Pons (tissue), 1 donor: Measurements from ENCODE around the gene ERBIN.
A peak's percentile ranks its signal among the peaks of the same experiment; 100 is the strongest.
"Not testable (repeated sequence)": the region's sequence is repeated elsewhere in the genome, so short reads cannot be mapped to it uniquely, and the experiment has no call there.

ENCODE experiments used
- DNase-seq: peaks from one replicate; pipeline ENCODE4 v3.0.0-alpha.2; 2016; ENCODE audit warnings: low spot score

The ERBIN gene, protein sequence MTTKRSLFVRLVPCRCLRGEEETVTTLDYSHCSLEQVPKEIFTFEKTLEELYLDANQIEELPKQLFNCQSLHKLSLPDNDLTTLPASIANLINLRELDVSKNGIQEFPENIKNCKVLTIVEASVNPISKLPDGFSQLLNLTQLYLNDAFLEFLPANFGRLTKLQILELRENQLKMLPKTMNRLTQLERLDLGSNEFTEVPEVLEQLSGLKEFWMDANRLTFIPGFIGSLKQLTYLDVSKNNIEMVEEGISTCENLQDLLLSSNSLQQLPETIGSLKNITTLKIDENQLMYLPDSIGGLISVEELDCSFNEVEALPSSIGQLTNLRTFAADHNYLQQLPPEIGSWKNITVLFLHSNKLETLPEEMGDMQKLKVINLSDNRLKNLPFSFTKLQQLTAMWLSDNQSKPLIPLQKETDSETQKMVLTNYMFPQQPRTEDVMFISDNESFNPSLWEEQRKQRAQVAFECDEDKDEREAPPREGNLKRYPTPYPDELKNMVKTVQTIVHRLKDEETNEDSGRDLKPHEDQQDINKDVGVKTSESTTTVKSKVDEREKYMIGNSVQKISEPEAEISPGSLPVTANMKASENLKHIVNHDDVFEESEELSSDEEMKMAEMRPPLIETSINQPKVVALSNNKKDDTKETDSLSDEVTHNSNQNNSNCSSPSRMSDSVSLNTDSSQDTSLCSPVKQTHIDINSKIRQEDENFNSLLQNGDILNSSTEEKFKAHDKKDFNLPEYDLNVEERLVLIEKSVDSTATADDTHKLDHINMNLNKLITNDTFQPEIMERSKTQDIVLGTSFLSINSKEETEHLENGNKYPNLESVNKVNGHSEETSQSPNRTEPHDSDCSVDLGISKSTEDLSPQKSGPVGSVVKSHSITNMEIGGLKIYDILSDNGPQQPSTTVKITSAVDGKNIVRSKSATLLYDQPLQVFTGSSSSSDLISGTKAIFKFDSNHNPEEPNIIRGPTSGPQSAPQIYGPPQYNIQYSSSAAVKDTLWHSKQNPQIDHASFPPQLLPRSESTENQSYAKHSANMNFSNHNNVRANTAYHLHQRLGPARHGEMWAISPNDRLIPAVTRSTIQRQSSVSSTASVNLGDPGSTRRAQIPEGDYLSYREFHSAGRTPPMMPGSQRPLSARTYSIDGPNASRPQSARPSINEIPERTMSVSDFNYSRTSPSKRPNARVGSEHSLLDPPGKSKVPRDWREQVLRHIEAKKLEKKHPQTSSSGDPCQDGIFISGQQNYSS (N-terminal part only)

DNA sequence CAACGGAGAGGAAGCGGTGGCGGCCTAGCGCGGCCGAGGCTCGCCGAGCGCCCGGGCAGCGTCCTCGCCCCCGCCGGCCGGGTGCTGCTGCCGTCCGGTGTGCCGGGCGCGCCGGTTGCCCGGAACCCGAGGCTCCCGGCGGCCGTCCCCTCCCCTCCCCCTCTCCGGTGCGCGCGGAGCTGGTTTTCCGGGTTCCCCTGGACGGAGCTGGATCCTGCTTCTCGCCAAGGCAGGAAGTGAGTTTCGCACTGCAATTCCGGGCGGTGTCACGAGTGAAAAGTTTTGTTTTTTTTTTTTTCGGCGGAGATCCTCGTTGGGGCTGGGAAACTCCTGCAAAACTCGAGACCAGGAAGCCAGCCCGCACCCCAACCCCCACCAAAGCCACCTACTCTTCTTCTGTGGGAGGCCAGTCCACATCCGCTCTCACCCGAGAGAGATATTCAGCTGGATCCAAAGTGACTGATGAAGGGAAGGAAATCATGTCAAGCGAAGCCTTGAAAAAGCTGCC, at the start of gene ERBIN:
Gene ERBIN (plus strand): TSS at position 300 of the 508 bp plus-strand sequence. CDS start 66,144 bp downstream, outside the sequence.
- DNase-seq, result peak; percentile 61

DNA sequence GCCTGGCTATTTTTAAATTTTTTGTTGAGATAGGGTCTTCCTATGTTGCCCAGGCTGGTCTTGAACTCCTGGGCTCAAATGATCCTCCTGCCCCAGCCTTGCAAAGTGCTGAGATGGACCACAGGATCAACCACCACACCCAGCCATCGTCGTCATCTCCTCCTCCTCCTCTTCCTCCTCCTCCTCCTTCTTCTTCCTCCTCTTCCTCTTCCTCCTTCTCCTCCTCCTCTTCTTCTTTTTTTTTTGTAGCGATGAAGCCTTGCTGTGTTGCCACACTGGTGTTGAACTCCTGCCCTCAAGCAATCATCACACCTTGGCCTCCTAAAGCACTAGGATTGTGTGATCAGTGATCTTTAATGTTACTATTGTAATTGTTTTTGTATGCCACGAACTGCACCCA, 49.4 kb upstream of the ERBIN start:
- no peak for DNase-seq

DNA sequence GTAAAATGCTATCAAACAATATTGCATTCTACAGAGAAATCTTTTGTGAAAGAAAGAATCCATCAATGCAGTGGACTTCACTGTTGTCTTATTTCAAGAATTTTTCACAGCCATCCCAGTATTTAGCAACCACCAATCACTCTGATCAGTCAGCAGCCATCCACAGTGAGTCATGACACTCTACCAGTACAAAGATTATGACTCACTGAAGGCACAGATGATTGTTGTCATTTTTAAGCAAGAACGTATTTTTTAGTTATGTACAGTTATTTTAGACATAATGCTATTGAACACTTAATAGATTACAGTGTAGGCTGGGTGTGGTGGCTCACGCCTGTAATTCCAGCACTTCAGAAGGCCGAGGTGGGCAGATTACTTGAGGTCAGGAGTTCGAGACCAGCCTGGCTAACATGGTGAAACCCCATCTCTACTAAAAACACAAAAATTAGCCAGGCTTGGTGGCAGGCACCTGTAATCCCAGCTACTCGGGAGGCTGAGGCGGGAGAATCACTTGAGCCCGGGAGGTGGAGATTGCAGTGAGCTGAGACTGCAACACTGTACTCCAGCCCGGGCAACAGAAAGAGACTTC, 46.6 kb upstream of the ERBIN start:
- not testable (repeated sequence) for DNase-seq

DNA sequence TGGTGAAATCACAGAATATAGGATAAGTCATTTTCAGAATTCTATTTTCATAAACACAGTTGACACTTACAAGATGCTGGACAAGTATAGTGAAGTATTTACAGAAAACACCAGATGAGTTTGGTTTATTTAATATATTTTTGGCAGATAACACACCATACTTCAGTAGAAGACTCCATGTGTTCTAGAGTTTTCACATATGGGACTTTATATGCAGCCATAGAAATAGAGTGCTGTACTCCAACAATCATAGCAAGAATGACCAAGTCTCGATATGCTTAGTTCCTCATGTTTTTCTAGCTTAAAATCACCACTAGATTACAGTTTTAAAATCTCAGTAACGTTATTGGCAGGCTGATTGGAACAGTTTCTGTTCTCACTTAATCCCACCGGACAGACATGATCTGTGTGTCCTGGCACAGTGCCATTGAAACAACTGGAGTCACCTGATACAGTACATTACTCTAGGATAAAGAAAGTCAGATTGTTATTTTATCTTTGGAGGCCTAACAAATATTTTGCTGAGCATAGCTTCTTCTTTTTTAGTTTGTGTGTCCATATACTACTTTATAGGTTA, 45.8 kb upstream of the ERBIN start:
- DNase-seq, result no peak

DNA sequence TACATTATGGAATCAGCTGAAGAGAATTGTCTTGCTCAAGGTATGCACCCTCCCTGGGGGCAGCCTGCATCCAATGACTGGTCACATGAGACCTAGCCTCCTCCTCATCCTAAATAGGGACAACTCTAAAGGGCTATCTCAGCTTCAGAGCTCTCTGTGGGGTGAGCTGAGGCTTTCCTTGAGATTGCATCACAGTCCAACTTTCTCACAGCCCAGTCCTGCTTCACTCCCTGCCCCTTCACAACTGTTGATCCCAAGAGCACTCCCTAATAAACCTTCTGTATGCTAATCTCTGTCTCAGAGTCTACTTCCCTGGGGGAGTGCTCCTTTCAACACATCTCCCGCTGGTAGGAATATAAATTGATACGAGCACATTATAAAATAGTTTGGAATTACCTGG, 44.1 kb upstream of the ERBIN start:
- no peak for DNase-seq

DNA sequence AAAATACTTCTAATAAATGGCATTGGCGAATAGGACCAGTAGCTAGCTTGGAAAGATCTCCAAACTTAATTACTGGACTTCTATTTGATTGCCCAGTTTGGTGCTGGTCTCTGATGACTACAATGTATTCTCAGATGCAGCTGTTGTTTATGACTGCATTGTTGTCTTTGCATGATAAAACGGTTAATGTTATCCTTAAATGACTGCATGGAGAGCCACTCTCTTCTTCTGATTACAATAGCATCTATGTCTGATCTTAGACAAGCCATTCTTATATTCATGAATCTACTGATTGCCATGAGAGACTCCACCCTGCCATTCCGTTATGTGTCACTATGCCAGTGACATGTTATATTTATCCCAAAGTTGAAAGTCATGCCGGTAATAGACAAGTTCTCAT, 42.9 kb upstream of the ERBIN start:
- peak; percentile 85 for DNase-seq

DNA sequence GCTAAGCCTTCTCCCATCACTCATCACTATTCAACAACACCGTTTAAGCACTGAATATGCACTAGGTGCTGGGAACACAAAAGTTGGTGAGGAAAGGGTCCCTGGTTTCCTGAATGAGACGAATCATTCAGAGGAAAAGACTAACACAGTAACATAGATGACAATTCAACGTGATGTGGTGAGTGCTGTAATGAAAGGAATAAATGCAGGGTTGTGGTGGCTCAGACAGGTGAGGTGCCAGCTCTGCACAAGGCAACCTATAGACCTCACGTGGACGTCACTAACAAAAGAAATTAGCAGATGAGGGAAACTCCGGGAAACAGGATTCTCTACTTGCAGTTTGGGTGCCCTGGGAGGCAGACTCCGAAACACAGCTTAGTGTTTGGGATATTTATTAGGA, 40.0 kb upstream of the ERBIN start:
- DNase-seq, result no peak

DNA sequence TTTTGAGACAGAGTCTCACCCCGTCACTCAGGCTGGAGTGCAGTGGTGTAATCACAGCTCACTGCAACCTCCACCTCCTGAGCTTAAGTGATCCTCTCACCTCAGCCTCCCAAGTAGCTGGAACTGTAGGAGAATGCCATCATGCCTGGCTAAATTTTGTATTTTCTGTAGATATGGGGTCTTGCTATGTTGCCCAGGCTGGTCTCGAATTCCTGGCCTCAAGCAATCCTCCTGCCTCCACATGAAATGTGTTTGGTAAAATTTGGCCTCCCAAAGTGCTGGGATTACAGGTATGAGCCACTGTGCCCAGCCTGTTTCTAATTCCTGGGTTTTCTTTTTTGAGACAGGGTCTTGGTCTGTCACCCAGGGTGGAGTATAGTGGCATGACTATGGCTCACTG, 34.4 kb upstream of the ERBIN start:
- not testable (repeated sequence) for DNase-seq

DNA sequence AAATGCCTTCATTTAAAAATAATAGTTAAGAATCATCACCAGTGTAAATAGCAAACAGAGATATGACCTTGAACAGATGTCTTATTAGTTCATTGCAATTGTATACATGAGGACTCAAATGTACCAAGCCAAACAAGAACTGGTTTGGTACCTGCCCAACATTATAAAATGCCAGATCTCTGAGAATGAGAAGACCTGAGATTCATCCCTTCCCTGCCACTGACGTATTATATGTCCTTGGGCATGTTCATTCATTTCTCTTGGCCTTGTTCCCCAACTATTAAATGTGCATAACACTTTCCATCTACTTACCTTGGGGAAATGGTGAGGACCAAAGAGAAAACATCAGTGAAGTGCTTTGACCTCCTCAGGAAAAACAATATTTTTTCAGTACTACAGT, 33.6 kb upstream of the ERBIN start:
- no peak for DNase-seq

DNA sequence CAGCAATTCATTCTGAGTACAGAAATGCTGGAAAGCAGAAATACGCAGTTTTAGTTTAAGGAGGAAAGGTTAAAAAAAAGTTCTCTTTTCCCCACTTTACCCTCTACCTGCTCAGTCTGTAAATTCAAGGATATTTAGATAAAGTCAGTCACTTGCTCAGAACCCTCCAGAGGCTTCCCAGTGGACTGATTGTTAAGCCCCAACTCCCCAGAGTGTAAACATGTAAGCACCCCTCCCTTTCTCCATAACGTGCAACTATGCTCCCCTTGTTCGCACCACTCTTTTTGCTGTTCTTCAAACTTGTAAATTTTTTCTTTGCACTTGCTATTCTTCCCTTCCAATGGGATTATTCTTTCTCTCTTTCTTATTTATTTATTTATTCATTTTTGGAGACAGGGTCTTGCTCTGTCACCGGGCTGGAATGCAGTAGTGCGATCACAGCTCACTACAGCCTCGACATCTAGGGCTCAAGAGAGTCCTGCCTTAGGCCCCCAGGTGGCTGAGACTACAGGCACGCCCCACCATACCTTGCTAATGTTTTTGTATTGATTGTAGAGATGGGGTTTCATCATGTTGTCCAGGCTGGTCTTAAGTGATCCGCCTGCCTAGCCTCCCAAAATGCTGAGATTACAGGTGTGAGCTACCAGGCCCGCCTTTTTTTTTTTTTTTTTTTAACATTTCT, 32.5 kb upstream of the ERBIN start:
- DNase-seq, result no peak

DNA sequence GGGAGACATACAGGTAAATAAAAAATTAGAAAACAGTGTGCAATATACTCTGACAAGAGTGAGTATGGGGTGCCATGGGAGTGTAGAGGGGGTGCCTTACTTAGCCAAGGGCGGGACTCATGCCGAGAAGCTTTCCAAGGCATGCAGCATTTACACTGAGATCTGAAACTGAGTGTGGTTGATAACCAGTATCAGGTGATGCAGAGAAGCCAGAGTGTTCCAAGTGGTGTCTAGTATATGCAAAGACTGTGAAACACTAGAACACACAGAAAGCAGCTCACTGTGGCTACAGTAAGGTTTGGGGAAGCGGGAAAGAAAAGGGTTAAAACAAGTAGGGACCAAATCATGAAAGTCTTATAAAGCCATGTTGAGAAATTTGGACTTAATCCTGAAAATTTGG, 30.5 kb upstream of the ERBIN start:
- no peak for DNase-seq

DNA sequence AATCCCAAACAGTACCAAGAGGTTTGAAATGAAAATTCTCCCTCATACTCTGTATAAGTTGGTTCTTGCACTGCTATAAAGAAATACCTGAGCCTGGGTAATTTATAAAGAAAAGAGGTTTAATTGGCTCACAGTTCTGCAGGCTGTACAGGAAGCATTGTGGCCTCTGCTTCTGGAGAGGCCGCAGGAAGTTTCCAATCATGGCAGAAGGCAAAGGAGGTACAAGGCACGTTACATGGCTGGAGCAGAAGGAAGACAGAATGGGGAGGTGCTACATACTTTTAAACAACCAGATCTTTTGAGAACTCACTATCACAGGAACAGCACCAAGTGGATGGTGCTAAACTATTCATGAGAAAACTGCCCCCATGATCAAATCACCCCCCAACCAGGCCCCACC, 25.6 kb upstream of the ERBIN start:
- no peak for DNase-seq

DNA sequence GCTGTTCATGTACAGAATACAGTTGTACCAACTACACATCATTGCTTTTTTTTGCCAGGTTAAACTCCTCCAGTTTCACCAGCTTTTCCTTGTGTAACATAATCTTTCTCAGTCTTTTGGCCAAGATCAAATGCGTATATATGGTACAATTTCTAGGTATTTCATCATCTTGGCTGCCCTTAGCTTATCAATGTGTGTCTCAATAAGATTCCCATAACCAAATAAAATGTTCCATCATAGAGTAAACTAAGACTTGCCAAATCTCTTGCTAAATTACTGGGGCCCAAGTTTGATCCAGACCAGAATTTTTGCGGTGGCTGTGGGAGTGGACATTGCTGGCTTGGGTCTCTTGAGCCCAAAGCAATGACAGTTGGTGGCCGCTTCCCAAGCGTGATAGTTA, 24.3 kb upstream of the ERBIN start:
- no peak for DNase-seq

DNA sequence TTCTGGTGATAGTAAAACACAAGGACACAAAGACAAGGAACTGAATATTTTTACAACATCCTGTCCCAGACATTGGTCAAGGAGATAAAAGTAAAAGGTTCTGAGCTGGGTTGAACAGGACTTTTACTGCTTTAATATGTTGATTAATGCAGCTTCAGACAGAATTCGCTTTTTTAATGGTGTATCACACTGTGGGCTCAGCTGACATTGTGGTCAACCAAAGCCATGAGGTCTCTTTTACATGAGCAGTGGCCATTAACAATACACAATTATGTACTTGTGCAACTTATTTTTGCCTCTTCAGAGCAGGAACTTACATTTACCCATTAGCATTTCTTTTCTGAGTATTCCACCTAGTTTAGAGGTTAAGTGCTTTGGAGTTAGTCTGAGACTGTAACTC, 22.8 kb upstream of the ERBIN start:
- DNase-seq, result no peak

DNA sequence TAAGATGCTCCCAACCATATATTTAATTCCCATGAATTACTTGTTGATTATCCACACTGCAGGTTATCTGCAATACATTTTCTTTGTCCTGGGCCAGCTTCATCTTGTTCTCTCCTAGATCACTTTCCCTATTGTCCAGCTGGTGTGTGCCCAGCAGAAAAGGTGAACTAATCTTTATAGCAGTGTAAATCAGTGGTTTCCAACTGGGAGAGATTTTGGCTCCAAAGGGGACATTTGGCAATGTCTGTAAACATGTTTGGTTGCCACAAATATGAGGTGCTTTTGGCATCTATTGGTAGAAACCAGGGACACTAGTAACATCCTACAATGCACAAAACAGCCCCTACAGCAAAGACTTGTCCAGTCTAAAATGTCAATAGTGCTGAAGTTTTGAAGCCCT, 20.1 kb upstream of the ERBIN start:
- DNase-seq, result no peak

DNA sequence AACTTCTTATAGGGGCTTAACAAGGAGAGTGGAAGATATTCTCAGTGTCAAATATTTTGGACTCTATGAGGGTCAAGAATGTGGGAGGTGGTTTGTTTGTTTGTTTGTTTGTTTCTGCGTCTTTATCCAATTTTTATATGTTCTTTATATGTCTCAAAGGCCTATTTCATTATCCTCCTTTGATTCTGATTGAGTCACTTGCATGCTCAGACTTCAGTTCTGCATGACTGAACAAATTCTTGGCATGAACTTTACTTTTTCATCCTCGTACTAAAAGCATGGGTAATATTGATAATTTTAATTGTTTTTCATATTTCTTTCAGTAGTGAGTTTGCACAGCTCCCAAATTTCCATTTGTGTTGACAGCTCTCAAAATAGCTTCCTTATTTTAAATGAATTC, 19.2 kb upstream of the ERBIN start:
- no peak for DNase-seq

DNA sequence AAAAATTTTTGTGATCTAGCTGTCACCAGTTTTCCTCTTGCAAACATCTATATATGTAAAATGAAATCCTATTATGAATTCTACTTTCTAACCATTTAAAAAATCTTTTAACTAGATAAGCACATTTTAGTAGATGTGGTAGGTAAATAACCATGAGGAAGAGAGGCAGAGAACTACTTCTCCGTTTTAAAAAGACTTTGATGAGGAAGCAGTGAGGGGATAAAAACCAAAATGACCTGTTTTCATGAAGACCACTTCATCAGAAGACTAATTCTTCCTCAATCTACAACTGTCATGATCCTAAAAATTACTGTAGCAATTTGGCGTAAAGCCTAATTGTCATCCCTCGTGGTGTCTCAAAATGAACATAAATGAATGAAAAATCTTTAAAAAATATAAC, 15.7 kb upstream of the ERBIN start:
- DNase-seq, result no peak

DNA sequence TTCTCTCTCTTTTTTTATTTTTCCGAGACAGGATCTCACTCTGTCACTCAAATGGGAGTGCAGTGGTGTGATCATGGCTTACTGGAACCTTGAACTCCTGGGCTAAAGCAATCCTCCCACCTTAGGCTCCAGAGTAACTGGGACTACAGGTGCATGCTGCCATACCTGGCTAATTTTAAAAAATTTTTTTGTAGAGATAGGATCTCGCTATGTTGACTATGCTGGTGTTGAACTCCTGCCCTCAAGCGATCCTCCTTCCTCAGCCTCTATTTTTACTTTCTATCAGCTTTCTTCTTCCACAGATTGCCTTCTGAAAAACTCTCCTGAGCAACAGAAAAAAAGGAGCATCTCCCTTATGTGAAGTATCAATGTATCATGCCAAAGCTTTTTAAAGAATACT, 14.1 kb upstream of the ERBIN start:
- no peak for DNase-seq

DNA sequence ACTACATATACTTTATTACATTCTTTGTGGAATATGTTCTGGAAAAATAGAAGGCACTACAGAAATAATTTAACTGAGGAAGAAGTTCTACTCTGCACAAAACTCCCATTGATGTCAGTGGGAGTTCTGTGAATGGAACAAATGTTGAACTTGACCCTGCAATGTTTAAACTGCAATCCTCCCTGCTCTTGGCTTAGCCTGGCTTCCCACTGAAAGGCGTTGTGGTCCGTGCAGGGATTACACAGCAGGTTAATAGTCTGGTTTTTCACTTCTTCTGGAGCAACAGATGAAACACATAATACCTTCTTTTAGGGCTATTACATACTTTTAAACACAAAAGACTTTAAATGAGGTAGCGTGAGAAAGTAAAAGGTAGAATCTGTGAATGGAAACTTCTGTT, 12.9 kb upstream of the ERBIN start:
- peak; percentile 49 for DNase-seq

DNA sequence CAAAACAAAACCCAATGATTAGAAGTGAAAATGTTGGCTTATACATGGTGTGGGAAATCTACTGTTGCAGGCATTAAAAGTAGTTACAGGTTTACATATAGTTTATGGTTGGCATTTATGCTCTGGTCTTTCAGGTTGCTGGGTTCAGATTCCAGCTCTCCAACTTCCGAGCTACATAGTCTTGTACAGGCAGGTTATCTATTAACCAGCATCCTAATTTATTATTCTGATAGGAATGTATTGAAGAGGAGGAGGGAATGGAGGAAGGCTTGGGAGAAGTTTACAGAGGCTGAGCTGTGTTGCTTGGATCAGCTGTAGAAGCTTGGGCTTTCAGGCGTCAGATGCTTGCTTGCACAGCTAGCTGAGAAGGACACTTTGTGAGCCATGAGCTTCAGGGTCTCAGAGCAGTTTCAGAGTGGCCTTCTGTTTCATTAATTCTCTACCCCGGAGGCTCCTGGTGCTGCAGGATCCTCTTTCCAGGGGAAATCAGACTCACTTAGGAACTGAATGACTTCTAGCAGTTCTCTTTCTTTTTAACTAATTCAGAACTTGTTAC, 11.7 kb upstream of the ERBIN start:
- no peak for DNase-seq

DNA sequence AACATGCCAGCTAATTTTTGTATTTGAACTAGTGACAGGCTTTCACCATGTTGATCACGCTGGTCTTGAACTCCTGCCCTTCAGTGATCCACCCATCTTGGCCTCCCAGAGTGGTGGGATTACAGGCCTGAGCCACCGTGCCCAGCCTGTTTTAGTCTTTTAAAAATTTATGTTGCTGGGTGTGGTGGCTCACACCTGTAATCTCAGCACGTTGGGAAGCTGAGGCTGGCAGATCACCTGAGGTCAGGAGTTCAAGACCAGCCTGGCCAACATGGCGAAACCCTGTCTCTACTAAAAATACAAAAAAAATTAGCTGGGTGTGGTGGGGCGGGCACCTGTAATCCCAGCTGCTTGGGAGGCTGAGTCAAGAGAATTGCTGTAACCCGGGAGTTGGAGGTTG, 10.7 kb upstream of the ERBIN start:
- not testable (repeated sequence) for DNase-seq
